Gastrocnemius medialis (tissue), 4 donors: ENCODE results near the gene DNAJA2.

Source experiments
- CTCF ChIP-seq, 5 experiments: fragments of 450-650 bp in 3 of 5; fragments of 200-600 bp in 2 of 5; sonication (generic) in 2 of 5; IDR thresholded peaks in 4 of 5; conservative IDR thresholded peaks in 1 of 5; 1 replicate in 4 of 5; 2 replicates in 1 of 5; pipeline ENCODE4 v1.5.1; 2016 to 2019; ENCODE audit warnings: antibody characterized with exemption in 5 of 5, mild to moderate bottlenecking in 3 of 5, moderate library complexity in 3 of 5
- POLR2A ChIP-seq, 2 donors: fragments of 450-650 bp; IDR thresholded peaks; one replicate each; pipeline ENCODE4 v1.6.1; 2017; ENCODE audit warnings: antibody characterized with exemption in 2 of 2, mild to moderate bottlenecking in 2 of 2, moderate library complexity in 2 of 2

DNA sequence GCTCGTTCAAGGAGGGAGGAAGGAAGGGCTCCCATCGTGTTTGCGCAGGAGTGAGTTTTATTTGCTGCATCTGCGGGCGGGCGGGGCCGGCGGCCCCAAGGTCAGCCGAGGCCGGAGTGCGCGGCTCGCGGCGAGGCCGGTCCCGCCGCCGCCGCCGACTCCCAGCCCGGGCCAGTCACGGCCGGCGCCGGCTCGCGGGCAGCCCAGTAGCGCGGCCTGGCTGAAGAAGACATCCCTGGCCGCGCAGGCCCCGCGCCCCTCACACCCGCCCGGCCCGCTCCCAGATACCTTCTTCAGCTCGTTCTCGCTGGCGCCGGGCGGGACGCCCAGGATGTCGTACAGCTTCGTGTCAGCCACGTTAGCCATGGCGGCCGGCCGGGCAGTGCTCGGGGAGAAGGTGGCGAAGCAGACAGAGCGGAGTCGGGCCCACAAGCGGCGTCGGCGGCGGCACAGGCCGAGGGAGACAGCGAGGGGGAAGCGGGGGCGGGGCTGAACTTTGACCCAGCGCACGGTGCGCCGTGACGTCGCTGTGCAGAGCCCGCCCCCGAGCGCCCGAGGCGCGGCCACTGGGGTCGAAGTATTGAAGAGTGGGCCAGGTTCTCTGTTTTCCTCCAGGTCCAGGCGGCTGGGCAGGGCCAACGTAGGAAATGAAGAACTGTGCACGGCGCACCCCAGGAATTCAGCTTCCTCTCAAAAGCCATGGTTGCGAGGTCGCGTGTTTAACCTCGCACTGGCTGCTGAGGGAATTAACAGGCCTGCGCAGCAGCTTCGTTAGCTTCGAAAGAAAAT is at the start of gene DNAJA2:
- TF ChIP-seq CTCF (IDR thresholded peaks at IDR 0.05 in 4 of 5, conservative IDR thresholded peaks at IDR 0.05 in 1 of 5) (no peak), POLR2A (IDR thresholded peaks at IDR 0.05) (peak; percentile 90 to 91)
